HG03196 (cell line): ENCODE measurements around the gene RANBP3.

Experiments used
- ATAC-seq: cut with Tn5 transposase; IDR thresholded peaks from one replicate; pipeline ENCODE4 v1.9.1; 2021; ENCODE audit not compliant: unreplicated experiment

RANBP3 gene

GRCh38 chr19:5951338-5951861 lies 26.5 kb downstream of the RANBP3 start:
- ATAC-seq, result no peak

GRCh38 chr19:5950741-5951140 lies 27.2 kb downstream of the RANBP3 start:
- ATAC-seq, result no peak

GRCh38 chr19:5949792-5950305 lies 28.1 kb downstream of the RANBP3 start:
- no peak for ATAC-seq

GRCh38 chr19:5948752-5949564 lies 29.0 kb downstream of the RANBP3 start:
- no peak for ATAC-seq

GRCh38 chr19:5947435-5947834 lies 30.5 kb downstream of the RANBP3 start:
- ATAC-seq, result no peak

- ATAC-seq, result no peak
Observed at GRCh38 chr19:5943623-5944022, 34.3 kb downstream of the RANBP3 start.

- no peak for ATAC-seq
Observed at GRCh38 chr19:5943045-5943444, 34.9 kb downstream of the RANBP3 start.

GRCh38 chr19:5941673-5942072 lies 36.3 kb downstream of the RANBP3 start:
- no peak for ATAC-seq

GRCh38 chr19:5940260-5941208 lies 37.4 kb downstream of the RANBP3 start:
- ATAC-seq, result no peak

GRCh38 chr19:5937550-5937949 lies 40.4 kb downstream of the RANBP3 start:
- no peak for ATAC-seq

GRCh38 chr19:5936292-5936592 lies 41.7 kb downstream of the RANBP3 start:
- no peak for ATAC-seq

GRCh38 chr19:5935473-5936291 lies 42.3 kb downstream of the RANBP3 start:
- no peak for ATAC-seq

- ATAC-seq, result no peak
Observed at GRCh38 chr19:5934774-5935472, 43.0 kb downstream of the RANBP3 start.

- no peak for ATAC-seq
Observed at GRCh38 chr19:5934069-5934401, 43.9 kb downstream of the RANBP3 start.

GRCh38 chr19:5933391-5934068 lies 44.4 kb downstream of the RANBP3 start:
- no peak for ATAC-seq

- no peak for ATAC-seq
Observed at GRCh38 chr19:5932609-5933262, 45.2 kb downstream of the RANBP3 start.

GRCh38 chr19:5932146-5932545 lies 45.8 kb downstream of the RANBP3 start:
- ATAC-seq, result no peak

- no peak for ATAC-seq
Observed at GRCh38 chr19:5931251-5931650, 46.7 kb downstream of the RANBP3 start.

GRCh38 chr19:5929625-5930024 lies 48.3 kb downstream of the RANBP3 start:
- no peak for ATAC-seq
